ENCODE results near the gene ARF1.

GRCh38 chr1:228105270-228105995 is 22.9 kb downstream of the ARF1 start:
- TF ChIP-seq EZH2phosphoT487 (IDR thresholded peaks at IDR 0.05; ENCODE audit: borderline replicate concordance, low read depth, low read length): no peak
- TF ChIP-seq, protein P1, sequence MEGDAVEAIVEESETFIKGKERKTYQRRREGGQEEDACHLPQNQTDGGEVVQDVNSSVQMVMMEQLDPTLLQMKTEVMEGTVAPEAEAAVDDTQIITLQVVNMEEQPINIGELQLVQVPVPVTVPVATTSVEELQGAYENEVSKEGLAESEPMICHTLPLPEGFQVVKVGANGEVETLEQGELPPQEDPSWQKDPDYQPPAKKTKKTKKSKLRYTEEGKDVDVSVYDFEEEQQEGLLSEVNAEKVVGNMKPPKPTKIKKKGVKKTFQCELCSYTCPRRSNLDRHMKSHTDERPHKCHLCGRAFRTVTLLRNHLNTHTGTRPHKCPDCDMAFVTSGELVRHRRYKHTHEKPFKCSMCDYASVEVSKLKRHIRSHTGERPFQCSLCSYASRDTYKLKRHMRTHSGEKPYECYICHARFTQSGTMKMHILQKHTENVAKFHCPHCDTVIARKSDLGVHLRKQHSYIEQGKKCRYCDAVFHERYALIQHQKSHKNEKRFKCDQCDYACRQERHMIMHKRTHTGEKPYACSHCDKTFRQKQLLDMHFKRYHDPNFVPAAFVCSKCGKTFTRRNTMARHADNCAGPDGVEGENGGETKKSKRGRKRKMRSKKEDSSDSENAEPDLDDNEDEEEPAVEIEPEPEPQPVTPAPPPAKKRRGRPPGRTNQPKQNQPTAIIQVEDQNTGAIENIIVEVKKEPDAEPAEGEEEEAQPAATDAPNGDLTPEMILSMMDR (conservative IDR thresholded peaks at IDR 0.05; ENCODE audit: low read length): no peak

Data from OCI-LY7 (cell line).